HepG2 (cell line): ENCODE measurements around the gene RPL41. TPM values are rescaled to one million over a fixed set of nuclear protein-coding genes. Genes with fewer than 3 reads are reported as not detected.

Experiments
- ARHGAP35 ChIP-seq: sonication (generic); formaldehyde crosslinking; IDR thresholded peaks from 2 replicates; pipeline ENCODE4 v1.9.0; 2022; ENCODE audit warnings: mild to moderate bottlenecking, inconsistent platforms, moderate library complexity, missing genetic modification reagents, borderline replicate concordance
- HNRNPLL ChIP-seq: fragments of 200-400 bp; formaldehyde crosslinking; IDR thresholded peaks from 2 replicates; pipeline ENCODE4 v1.6.1; 2017; ENCODE audit warnings: mild to moderate bottlenecking, low read depth, low read length; ENCODE audit not compliant: poor library complexity, severe bottlenecking
- KDM5A ChIP-seq: fragments of 200-600 bp; sonication (generic); IDR thresholded peaks from 2 replicates; pipeline ENCODE4 v1.7.0; 2018; ENCODE audit warnings: antibody characterized with exemption, mild to moderate bottlenecking, low read length, borderline replicate concordance
- RFXAP ChIP-seq: sonication (generic); formaldehyde crosslinking; IDR thresholded peaks from 2 replicates; pipeline ENCODE4 v1.4.0; 2020; ENCODE audit warnings: missing genetic modification reagents, borderline replicate concordance
- THAP11 ChIP-seq: IDR thresholded peaks from 2 replicates; pipeline ENCODE4 v1.6.1; 2016; ENCODE audit warnings: missing biosample characterization, missing genetic modification reagents
- ZKSCAN5 ChIP-seq: sonication (generic); formaldehyde crosslinking; IDR thresholded peaks from 2 replicates; pipeline ENCODE4 v1.5.1; 2020; ENCODE audit warnings: mild to moderate bottlenecking, missing genetic modification reagents
- ZNF44 ChIP-seq: sonication (generic); formaldehyde crosslinking; IDR thresholded peaks from 2 replicates; pipeline ENCODE4 v1.5.1; 2020; ENCODE audit warnings: mild to moderate bottlenecking, missing genetic modification reagents
- ZNF570 ChIP-seq: sonication (generic); formaldehyde crosslinking; IDR thresholded peaks from 2 replicates; pipeline ENCODE4 v1.4.0; 2020; ENCODE audit warnings: mild to moderate bottlenecking, missing genetic modification reagents, borderline replicate concordance
- polyA plus RNA-seq, 8 experiments: library from polyadenylated mRNA; depleted of rRNA in 3 of 8; stranded (reverse) in 7 of 8; unstranded in 1 of 8; fragments of >200 nt; fragmentation: Illumina TruSeq in 4 of 8; extraction: Trizol in 4 of 8; gene quantifications; 2 replicates each; pipeline versions ENCODE4 v1.2.1 to v1.2.3, GENCODE V29; 2011 to 2016; ENCODE audit warnings: low read depth in 4 of 8, missing spikeins in 1 of 8, mixed read lengths in 1 of 8; ENCODE audit not compliant: insufficient read depth in 1 of 8
- total RNA-seq, 5 experiments: library from RNA; depleted of rRNA; stranded (reverse); fragments of >200 nt; fragmentation: Illumina TruSeq; extraction: Trizol; gene quantifications; 2 replicates each; pipeline ENCODE4 v1.2.3, GENCODE V29; 2016; ENCODE audit warnings: low read depth in 1 of 5
- TF ChIP-seq, protein P1 (sequence below): sonication (generic); formaldehyde crosslinking; IDR thresholded peaks from 2 replicates; pipeline ENCODE4 v1.4.0; 2020; ENCODE audit warnings: mild to moderate bottlenecking, missing genetic modification reagents
- TF ChIP-seq, protein P2 (sequence below): sonication (generic); formaldehyde crosslinking; IDR thresholded peaks from 2 replicates; pipeline ENCODE4 v1.4.0; 2020; ENCODE audit warnings: missing genetic modification reagents, borderline replicate concordance
- TF ChIP-seq, protein P3 (sequence below), 2 experiments: sonication (generic) in 1 of 2; formaldehyde crosslinking in 1 of 2; IDR thresholded peaks; 2 replicates each; pipeline versions ENCODE4 v1.4.0 to v1.6.1; 2016 to 2020; ENCODE audit warnings: borderline replicate concordance in 1 of 2, low read depth in 1 of 2, mild to moderate bottlenecking in 1 of 2, missing genetic modification reagents in 1 of 2

Gene RPL41
- total and polyA plus RNA-seq, 2 of the 13 experiments (the other 11 are each of a cell fraction or from before 2014, with no cell fraction given): 4,012 to 7,670 TPM

DNA sequence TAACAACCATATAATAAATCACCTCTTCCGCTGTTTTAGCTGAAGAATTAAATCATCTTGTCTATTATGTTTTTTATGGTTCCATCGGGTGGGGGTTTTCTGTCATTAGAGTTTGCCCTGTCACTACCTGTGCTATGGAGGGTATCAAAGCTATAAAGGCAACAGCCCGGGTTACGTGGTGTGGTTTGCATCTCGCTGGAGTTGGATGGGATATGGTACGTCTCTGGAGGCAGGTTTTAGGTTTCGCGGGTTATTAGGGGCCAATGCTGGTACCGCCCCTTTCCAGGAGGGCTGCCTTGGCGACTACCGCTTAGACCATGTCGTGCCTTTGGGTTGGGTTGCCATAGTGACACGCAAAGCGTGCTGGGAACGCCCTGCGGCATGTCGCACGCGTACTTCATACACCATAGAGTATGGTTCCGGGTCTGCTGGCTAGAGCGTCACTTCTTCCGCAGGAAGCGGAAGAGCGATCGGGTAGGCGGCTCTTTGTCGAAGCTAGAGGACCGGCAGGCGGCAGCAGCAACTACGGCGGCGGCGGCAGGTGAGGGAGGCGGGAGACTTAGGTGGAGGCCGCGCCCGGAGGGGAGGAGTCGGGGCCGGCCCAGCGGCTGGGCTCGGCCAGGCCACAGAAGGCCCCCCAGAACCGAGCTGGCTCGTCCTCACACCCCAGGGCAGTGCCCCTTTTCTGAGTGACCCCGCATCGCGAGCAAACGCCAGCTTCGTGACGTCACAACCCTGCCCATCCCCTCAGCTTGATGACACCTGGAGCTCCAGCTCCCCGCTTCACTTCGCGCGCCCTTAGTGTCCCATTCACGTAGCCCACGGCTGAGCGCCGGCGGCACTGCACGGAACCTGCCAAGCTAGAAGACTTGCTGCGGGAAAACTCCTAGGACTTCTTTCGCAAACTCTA lies 1.6 kb downstream of the RPL41 start, which contains the start of gene ZC3H10 (continued):
- TF ChIP-seq, protein P1, sequence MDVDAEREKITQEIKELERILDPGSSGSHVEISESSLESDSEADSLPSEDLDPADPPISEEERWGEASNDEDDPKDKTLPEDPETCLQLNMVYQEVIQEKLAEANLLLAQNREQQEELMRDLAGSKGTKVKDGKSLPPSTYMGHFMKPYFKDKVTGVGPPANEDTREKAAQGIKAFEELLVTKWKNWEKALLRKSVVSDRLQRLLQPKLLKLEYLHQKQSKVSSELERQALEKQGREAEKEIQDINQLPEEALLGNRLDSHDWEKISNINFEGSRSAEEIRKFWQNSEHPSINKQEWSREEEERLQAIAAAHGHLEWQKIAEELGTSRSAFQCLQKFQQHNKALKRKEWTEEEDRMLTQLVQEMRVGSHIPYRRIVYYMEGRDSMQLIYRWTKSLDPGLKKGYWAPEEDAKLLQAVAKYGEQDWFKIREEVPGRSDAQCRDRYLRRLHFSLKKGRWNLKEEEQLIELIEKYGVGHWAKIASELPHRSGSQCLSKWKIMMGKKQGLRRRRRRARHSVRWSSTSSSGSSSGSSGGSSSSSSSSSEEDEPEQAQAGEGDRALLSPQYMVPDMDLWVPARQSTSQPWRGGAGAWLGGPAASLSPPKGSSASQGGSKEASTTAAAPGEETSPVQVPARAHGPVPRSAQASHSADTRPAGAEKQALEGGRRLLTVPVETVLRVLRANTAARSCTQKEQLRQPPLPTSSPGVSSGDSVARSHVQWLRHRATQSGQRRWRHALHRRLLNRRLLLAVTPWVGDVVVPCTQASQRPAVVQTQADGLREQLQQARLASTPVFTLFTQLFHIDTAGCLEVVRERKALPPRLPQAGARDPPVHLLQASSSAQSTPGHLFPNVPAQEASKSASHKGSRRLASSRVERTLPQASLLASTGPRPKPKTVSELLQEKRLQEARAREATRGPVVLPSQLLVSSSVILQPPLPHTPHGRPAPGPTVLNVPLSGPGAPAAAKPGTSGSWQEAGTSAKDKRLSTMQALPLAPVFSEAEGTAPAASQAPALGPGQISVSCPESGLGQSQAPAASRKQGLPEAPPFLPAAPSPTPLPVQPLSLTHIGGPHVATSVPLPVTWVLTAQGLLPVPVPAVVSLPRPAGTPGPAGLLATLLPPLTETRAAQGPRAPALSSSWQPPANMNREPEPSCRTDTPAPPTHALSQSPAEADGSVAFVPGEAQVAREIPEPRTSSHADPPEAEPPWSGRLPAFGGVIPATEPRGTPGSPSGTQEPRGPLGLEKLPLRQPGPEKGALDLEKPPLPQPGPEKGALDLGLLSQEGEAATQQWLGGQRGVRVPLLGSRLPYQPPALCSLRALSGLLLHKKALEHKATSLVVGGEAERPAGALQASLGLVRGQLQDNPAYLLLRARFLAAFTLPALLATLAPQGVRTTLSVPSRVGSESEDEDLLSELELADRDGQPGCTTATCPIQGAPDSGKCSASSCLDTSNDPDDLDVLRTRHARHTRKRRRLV: no peak
- TF ChIP-seq ZKSCAN5 (CRISPR knock-in tag) (no peak; the same call in 1 of the 2 replicates), KDM5A (no peak), ZNF570 (CRISPR knock-in tag) (no peak), ZNF44 (CRISPR knock-in tag) (no peak), HNRNPLL (peak; percentile 92), RFXAP (CRISPR knock-in tag) (peak; percentile 86; the same call in 1 of the 2 replicates), THAP11 (peak; percentile 97), ARHGAP35 (CRISPR knock-in tag) (no peak)
- TF ChIP-seq, protein P2, sequence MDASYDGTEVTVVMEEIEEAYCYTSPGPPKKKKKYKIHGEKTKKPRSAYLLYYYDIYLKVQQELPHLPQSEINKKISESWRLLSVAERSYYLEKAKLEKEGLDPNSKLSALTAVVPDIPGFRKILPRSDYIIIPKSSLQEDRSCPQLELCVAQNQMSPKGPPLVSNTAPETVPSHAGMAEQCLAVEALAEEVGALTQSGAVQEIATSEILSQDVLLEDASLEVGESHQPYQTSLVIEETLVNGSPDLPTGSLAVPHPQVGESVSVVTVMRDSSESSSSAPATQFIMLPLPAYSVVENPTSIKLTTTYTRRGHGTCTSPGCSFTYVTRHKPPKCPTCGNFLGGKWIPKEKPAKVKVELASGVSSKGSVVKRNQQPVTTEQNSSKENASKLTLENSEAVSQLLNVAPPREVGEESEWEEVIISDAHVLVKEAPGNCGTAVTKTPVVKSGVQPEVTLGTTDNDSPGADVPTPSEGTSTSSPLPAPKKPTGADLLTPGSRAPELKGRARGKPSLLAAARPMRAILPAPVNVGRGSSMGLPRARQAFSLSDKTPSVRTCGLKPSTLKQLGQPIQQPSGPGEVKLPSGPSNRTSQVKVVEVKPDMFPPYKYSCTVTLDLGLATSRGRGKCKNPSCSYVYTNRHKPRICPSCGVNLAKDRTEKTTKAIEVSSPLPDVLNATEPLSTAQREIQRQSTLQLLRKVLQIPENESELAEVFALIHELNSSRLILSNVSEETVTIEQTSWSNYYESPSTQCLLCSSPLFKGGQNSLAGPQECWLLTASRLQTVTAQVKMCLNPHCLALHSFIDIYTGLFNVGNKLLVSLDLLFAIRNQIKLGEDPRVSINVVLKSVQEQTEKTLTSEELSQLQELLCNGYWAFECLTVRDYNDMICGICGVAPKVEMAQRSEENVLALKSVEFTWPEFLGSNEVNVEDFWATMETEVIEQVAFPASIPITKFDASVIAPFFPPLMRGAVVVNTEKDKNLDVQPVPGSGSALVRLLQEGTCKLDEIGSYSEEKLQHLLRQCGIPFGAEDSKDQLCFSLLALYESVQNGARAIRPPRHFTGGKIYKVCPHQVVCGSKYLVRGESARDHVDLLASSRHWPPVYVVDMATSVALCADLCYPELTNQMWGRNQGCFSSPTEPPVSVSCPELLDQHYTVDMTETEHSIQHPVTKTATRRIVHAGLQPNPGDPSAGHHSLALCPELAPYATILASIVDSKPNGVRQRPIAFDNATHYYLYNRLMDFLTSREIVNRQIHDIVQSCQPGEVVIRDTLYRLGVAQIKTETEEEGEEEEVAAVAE (CRISPR knock-in tag): peak; percentile 92
- TF ChIP-seq, protein P3, sequence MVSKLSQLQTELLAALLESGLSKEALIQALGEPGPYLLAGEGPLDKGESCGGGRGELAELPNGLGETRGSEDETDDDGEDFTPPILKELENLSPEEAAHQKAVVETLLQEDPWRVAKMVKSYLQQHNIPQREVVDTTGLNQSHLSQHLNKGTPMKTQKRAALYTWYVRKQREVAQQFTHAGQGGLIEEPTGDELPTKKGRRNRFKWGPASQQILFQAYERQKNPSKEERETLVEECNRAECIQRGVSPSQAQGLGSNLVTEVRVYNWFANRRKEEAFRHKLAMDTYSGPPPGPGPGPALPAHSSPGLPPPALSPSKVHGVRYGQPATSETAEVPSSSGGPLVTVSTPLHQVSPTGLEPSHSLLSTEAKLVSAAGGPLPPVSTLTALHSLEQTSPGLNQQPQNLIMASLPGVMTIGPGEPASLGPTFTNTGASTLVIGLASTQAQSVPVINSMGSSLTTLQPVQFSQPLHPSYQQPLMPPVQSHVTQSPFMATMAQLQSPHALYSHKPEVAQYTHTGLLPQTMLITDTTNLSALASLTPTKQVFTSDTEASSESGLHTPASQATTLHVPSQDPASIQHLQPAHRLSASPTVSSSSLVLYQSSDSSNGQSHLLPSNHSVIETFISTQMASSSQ (IDR thresholded peaks at IDR 0.05; ENCODE audit: low read depth): no peak; the same call in 1 of the 2 replicates
- TF ChIP-seq, protein P3 (CRISPR knock-in tag; IDR thresholded peaks at IDR 0.05; ENCODE audit: borderline replicate concordance): peak; percentile 73; the same call in 1 of the 2 replicates
